ENCODE results near the gene KCNA3. TPM values are rescaled to one million over a fixed set of nuclear protein-coding genes. Genes with fewer than 3 reads are reported as not detected.

KCNA3 gene
- total RNA-seq, result not detected in 2 replicates

DNA sequence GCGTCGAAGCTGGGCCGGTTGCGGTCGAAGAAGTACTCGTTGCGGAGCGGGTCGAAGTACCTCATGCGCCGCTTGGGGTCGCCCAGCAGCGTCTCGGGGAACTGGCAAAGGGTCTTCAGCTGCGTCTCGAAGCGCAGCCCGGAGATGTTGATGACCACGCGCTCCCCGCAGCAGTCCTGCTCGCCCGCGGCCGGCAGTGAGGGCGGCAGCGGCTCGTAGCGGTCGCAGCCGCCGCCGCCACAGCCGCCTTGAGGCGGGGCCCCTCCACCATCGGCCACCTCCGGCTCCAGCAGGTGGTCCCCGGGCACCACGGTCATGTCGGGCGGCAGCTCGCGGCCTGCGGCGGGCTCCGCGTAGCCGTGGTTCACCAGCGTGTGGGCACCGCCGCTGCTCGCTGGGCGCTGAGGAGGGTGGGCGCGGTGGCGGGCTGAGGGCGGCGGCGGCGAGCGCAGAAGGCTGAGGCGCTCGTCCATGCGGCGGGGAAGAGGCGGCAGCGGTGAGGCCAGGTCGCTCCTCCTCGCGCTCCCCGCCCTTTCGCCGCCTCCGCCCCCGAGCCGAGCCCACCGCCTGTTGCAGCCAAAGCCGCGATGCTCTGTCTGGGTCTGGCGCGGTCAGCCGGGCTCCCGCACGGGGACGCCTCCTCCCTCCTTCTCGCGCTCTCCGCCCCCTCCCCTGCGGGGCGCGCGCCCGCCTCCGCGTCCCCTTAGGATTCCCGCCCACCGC, at the start of gene KCNA3:
TSS of gene KCNA3 (minus strand) at position 604 of the 723 bp plus-strand sequence. CDS start at position 473, 131 bp downstream.

Other genes with a start within 250 kb of the KCNA3 start
- not detected in 2 replicates for gene PROK1, start 223.8 kb downstream of the KCNA3 start, total RNA-seq
- not detected in 2 replicates for gene KCNA10, start 155.8 kb downstream of the KCNA3 start, total RNA-seq
- gene KCNA2, start 68.6 kb downstream of the KCNA3 start, total RNA-seq, result under 0.01 TPM in 1 of 2 replicates, not detected in the other
- not detected in 2 replicates for gene CD53, start 198.2 kb upstream of the KCNA3 start, total RNA-seq

Measured in articular chondrocyte of knee joint (primary cell).